Kasumi-1 (cell line): ENCODE results near the gene USP13.
"Not testable (repeated sequence)": the region's sequence is repeated elsewhere in the genome, so short reads cannot be mapped to it uniquely, and the experiment has no call there.

ENCODE experiments used
- DNase-seq, 2 experiments: peaks; one replicate each; lab custom pipeline; 2025; lab: John Stamatoyannopoulos, UW

Gene USP13

DNA sequence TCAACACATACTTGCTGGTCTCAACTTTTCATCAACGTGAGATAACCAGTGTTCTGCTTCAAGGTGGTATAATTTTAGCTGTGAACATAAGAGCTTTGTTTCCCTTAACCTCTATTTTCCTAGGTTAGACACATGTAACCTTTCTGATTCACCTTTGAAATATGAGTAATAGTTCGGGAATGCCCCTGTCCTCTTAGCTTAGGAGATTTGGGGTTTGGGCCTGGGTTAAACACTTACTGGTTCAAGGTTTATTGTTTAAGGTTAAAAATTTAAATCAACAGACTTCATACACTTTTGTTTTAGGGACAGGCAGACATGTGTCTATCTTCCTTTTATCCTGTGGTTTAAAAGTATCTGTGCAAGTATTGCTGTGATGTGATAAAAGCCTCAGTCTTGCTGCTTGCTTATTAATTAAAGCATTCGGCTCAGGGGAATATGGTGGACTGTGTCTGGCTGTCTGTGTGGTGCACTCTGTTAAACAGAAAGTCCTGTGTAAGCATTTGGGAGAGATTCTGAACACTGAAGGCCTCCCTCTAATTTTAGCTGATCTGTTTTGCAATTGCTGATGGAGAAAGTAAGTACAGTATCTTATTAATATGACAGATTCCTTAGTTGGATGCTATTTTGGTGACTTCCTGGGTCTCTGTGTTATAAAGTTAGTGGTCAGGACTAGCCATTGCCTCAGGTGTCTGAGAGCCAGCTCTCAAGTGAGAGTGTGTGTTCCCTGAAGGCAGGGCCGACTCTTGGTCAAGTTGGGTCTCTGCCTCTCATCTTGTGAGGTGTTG, 81.8 kb downstream of the USP13 start:
- no peak for DNase-seq

DNA sequence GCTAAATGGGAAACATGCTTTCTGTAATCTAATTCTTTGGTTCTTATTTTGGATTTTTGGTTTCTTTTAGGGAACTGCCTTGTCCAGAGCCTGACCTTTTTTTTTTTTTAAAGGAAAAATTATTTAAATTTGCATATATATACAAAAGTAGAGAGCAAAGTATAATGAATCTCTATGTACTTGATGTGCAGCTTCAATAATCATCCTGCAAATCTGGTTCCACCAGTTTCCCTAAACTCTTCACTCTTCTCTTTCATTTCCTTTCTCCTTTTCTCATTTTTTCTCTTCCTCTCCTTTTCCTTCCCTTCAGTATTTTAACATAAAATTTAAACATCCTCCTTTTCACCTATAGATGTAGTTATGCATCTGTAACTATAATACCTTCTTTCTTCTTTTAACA, 82.5 kb downstream of the USP13 start:
- no peak for DNase-seq

DNA sequence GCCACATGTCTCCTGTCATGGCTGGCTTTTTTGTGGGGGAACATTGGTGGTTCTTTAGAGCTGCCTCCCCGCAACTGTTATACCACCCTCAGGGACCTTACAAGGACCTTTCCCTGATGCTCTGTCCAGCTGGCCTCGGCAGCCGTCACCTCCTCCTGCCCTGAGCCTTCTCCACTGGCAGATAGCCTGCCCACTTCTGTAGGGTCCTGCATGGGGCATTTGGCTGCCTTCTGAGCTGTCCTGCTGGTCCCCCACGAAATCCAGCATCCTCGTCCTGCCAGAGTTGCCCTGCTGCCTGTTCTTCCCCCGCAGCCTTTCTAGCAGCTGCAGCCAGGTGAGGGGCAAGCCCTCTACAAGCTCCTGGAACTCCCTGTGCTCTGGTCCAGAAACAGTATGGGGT, 86.2 kb downstream of the USP13 start:
- DNase-seq = no peak

DNA sequence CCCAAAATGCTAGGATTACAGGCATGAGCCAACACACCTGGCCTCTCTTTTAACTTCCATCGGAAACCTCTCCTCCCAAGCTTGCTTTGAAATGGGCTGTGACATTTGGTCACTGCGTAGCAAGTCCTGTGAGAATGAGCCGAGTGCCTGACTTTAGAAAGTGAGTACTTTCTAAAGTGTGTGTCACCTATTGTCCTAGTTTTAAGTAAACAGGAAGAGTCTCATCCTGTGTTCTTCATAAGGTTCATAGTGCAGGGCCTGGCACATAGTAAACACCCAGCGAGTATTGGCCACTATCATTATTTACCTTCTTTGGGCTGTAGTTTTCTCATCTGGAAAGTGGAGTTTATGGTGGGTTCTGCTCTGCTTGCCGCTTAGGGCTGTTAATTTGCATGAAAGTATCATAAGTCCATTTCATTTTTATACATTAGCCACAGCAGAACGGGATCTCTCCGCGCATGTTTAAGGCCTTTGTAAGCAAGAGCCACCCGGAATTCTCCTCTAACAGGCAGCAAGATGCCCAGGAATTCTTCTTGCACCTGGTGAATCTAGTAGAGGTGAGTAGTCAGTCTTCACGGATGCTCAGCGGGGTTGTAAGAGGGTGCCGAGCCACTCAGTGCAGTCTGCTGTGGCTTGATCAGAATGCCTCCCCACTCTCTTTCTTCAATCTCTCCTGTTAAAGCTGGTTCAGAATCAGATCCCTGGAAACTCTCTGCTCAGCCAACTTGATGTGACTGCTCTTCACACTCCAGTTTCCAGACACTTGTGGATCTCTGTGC, 87.2 kb downstream of the USP13 start:
- DNase-seq = no peak

DNA sequence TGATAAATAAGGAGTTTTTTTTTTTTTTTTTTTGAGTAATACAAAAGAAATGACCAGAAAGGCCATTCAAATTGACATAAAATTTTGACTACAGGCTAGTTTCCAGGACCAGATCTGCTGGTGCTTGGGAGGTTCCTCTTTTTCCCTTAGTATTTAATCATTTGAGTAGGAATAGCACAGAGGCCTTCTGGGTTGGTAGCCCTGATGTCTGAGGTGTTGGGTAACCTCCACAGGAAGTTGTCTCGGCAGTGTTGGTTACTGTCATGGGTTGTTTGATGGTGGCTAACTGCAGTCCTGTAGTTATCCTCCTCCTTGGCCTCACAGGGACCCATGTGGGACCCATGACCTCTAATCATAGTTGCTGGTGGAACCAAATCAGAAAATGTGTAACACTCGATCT, 91.1 kb downstream of the USP13 start:
- peak; percentile 81 to 86 for DNase-seq

DNA sequence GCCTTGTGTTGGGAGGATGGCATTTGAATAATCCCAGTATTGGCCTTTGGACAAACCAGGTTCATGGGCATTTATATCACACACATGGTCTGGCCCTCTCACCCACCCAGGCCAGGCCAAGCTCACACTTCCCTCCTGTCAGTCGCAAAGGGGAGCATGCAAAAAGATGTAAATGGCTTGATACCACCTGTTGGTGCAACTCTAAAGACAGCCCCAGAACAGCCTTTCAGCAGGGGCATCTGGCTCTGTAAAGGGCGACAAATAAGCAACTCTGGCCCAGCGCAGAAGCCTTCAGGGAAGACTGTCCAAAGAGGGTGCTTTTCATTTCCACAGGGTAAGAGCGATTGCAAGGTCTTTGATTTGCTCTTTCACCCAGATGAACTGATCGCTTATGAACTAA, 91.8 kb downstream of the USP13 start:
- no peak for DNase-seq

DNA sequence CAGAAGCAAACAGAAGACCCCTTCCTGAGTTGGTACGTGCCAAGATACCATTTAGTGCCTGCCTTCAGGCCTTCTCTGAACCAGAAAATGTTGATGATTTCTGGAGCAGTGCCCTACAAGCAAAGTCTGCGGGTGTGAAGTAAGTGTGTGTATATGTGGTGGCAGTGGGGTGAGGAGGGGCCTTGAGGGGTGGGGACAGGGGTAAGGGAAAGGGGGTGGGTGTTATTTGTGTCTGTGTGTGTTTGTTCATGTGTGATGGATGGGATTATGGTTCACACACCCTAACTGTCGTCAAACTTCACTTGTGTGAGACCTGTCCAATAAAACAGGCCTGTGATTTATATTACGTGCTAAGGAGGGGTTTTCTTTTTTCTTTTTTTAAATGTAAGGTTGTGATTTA, 92.2 kb downstream of the USP13 start:
- no peak for DNase-seq

DNA sequence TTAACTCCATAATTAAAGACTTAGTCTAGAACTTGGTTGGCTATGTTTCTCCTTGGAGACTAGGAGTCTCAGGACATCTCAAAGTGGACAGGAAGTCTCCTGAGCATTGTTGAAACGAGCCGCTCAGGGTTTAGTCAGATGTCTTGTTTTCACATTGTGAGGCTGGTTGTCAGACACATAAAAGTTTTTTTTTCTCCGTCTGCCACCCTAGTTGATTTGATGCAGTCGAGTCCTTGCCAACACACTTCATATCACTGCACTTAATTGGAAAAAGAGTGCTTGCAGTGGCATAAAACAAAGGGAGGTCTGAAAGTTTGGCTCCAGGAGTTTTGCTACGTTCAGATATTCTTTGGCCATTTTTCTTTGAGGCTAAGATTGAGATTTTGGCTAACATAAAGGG, 92.9 kb downstream of the USP13 start:
- DNase-seq = no peak

DNA sequence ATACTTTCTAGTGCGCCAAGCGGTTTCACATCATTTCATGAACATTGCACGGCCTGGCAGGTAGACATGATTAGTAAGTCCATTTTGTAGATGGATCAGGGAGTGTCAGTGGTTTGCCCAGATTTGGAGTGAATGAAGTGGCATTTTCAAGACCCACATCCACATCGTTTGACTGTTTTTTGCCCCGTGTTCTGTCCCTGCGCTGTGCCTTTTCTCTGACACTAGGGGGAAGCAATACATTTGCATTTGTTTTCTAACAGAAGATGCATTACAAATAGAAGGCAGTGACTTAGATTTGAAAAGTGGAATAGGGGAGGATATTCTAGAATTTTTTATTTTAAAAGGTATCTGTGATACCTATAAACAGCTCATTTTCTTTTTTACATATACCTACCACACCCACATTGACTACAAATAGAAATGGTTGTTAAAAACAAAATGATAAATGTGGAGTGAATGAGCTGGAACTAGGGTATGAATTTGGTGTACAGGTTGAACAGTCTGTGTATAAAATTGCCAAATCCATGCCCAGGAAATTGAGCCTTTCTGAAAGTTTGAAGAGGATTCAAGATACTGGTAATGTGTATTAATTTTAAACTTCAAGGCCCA, 98.0 kb downstream of the USP13 start:
- peak; percentile 46 to 66 for DNase-seq

DNA sequence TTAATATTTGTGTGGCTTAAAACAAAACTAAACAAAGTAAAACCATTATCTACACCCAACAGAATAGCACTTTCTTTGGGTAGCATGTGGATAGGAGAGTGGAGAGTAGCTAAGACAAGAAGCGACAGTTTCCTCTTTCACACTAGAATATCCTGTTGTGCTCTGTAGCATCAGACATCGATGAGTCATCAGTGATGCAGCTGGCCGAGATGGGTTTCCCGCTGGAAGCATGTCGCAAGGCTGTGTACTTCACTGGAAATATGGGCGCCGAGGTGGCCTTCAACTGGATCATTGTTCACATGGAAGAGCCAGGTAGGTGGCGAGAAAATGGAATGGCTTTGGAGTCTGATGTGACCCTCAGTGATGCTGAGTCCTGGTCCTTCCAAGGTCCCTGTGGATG, 108.1 kb downstream of the USP13 start:
- DNase-seq = peak; percentile 80 to 81

DNA sequence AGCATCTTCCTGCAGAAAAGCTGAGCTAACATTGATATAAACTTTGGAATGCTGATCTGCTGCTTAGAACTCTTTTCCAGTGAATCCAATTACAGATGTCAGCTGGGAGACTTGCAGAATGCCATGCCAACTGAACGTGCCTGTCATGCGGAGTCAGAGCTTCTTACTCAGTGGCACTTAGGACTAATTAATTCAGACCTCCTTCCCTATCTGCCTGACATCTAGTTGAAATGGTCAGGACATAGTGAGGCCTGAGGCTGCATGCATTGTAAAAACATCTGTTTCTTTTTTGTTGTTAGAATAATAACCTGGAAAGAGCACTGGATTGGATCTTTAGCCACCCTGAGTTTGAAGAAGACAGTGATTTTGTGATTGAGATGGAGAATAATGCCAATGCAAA, 112.6 kb downstream of the USP13 start:
- no peak for DNase-seq

DNA sequence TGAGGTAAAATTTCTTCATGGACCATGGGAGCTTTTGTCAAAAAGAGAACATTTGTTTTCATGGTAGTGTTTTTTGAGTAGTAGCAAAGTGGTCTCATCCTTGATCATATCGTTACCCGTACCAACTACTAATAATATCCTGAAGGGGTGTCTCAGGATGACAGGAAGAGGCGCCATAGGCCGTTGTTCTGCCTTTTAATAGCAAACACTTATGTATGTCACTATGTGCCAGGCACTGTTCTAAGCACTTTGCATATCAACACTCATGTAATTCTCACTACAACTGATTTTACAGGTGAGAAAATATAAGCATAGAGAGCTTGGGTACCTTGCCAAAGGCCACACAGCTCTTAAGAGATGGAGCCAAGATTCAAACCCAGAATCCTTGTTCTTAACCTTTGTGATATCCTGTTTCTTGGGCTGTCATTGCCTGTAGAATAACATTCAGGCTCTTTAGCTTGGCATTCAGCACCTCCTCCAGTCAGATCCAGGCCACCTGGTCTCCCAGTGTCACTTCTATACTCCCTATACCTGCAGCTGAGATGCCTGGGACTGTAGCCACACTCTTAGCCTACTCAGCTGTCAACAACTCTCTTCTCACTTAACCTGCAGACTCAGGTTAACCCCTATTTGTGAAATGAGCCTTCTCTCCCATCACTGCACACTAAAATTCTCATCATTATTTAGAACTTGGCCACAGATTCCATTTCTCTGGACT, 113.7 kb downstream of the USP13 start:
- DNase-seq = no peak

DNA sequence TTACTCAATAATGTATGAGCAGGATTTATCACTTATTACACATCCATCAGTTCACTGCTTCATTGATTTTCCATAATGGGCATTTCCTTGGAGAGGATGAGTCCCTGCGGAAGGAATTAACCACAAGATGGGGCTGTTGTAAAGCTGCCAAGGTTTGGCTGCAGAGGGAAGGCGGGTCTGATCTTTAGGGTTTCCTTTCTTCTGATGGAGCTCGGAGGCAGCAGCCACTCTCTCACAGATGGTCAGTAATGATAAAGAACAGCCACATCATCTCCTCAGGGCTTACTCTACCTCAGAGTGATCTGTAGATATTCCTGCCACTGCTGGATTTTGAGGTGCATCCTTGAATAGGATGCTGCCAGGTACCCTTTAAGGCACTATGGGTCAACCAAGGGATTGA, 115.2 kb downstream of the USP13 start:
- DNase-seq = peak; percentile 17 to 46

DNA sequence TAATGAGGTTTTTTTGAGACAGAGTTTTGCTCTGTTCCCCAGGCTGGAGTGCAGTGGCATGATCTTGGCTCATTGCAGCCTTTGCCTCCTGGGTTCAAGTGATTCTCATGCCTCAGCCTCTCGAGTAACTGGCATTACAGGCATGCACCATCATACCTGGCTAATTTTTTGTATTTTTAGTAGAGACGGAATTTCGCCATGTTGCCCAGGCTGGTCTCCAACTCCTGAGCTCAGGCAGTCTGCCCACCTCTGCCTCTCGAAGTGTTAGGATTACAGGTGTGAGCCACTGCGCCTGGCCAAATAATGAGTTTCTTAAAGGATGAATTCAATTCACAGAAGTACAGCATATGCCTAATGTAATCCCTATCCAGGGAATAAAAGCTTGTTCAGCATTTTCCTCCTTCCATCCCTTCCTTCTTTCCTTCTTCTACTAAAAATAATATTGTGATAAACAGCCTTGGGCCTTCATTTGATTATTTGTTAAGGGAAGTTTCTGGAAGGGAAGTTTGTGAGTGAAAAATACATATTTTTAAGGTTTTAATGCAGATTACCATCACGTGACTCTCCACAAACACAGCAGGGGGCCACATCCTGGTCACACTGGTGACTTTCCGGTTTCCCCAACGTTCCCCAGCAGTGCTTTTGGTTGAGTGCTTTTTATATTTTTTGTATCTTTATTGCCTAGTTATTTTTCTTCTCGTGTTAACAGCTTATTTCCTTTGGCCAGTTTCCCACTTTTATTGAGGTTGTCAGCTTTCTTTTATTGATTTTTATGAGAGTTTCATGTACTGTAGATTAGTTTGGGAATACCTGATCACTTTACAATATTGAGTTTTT, 116.8 kb downstream of the USP13 start:
- DNase-seq = no peak

DNA sequence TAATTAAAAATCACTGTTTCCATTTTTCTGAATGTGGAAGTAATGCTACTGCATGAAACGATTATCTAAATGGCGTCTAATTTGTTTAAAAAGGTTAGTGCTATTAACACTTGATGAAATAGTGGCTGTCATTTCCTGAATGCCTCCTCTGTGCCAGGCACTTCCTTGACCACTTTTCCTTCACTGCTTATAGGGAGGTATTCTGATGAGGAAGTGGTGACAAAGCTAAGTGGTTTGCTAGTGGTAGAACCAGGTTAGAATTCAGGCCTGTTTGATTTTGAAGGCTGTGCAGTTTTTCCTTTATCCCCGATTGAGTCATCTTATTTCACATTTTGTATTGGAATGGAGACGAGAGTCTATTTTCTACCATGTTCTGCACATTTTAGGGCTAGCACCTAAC, 119.0 kb downstream of the USP13 start:
- peak; percentile 9 to 10 for DNase-seq

DNA sequence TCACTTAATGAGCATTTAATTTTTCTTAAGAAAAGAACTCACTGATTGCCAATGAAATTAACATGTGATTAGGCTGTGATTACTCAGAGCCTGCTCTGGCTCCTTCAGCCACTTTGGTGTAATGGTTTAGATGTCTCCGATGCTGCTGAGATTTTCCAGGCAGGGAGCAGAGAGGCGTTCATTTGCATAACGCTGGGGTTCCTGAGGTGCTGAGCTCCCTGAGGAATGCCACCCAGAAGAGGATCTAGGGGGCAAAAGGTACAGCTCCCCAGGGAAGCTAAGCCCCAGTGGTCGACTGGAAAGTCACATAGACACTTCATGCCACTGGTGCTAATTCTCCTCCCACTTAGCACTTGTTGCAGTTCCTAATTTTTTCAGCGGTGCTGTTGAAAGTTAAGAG, 119.5 kb downstream of the USP13 start:
- no peak for DNase-seq

DNA sequence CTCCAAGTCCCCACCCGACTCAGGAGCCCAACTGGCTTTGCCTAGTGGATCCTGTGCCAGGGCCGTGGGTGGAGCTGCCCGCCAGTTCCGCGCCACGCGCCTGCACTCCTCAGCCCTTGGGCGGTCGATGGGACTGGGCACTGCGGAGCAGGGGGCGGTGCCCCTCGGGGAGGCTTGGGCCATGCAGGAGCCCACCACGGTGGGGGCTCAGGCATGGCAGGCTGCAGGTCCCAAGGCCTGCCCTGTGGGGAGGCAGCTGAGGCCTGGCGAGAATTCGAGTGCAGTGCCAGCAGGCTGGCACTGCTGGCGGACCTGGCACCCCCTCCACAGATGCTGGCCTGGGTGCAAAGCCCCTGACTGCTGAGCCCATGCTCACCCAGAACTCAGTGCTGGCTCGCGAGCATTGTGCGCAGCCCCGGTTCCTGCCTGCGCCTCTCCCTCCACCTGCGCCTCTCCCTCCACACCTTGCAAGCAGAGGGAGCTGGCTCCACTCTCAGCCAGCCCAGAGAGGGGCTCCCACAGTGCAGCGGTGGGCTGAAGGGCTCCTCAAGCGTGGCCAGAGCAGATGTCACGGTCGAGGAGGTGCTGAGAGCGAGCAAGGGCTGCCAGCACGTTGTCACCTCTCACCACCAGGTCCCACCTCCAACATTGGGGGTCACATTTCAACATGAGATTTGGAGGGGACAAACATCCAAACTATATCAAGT, 122.7 kb downstream of the USP13 start:
- no peak for DNase-seq

DNA sequence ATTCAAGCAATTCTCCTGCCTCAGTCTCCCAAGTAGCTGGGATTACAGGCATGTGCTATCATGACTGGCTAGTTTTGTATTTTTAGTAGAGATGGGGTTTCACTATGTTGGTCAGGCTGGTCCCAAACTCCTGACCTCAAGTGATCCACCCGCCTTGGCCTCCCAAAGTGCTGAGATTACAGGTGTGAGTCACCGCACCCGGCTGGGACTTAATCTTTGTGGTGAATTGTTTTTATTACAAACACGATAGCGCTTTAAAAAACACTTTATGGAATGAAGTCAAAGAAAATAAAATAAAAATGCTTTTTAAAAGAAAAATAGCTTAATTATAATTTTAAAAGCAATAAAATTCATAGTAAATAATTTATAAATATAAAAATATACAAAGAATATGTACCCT, 130.0 kb downstream of the USP13 start:
- DNase-seq = not testable (repeated sequence)

DNA sequence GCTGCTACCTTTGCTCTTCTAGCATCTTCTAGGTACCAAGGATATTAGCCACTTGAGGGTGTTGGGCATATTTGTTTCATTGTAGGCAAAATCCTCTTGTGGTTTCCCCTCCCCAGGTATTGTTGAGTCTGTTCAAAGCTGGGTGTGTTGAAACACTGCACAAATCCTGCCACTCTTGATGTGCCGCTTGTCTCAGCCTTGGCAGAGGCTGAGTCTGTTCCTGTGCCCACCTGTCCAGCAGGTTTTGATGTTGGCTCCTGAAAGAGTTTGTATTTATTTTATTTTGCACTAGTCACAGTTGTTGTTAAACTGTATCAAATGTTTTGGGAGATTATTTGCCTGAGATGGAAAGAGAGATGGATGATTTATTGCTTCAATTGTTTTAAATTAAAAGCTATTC, 136.2 kb downstream of the USP13 start:
- no peak for DNase-seq

DNA sequence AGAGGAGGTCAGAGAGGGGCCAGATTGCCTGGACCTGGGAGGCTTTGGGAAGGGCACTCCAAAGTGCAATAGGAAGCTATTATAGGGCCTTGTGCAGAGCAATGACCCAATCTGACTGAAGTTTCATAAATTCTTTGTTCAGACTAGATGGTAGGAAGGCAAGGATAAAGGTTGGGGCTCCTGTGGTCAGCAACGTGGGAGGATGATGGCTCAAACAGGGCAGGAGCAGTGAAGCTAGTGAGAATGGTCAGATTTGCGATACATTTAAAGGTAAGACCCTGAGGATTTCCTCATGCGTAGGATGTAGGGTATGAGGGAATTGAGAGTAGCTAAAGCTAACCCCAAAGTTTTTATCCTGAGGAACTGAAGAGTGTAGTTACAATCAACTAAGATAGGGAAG, 139.0 kb downstream of the USP13 start:
- DNase-seq = no peak

DNA sequence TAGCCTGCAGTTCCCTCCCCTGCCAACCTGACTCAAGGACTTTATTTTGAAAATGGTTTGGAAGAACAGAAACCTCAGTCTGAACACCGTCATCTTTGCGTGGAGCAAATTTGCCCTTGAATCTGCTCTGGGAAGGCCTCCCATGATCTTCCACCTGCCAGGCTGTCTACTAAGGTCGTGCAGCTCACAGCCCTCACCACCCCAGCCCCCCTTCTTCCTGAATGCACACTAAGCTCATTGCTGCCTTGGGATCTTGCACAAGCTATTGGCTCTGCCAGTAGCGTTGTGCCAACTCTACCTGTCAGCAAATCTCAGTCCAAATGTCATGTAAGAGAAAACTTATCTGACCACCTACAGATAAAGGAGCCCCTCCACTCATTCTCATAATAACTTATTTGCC, 141.5 kb downstream of the USP13 start:
- no peak for DNase-seq
